OCI-M2 (cell line): ENCODE data around the gene WDR13.
"Not testable (repeated sequence)": the region's sequence is repeated elsewhere in the genome, so short reads cannot be mapped to it uniquely, and the experiment has no call there.

ENCODE experiments used
- DNase-seq: peaks from one replicate; lab custom pipeline; 2025; ENCODE audit not compliant: unreplicated experiment; lab: John Stamatoyannopoulos, UW

WDR13 gene

DNA sequence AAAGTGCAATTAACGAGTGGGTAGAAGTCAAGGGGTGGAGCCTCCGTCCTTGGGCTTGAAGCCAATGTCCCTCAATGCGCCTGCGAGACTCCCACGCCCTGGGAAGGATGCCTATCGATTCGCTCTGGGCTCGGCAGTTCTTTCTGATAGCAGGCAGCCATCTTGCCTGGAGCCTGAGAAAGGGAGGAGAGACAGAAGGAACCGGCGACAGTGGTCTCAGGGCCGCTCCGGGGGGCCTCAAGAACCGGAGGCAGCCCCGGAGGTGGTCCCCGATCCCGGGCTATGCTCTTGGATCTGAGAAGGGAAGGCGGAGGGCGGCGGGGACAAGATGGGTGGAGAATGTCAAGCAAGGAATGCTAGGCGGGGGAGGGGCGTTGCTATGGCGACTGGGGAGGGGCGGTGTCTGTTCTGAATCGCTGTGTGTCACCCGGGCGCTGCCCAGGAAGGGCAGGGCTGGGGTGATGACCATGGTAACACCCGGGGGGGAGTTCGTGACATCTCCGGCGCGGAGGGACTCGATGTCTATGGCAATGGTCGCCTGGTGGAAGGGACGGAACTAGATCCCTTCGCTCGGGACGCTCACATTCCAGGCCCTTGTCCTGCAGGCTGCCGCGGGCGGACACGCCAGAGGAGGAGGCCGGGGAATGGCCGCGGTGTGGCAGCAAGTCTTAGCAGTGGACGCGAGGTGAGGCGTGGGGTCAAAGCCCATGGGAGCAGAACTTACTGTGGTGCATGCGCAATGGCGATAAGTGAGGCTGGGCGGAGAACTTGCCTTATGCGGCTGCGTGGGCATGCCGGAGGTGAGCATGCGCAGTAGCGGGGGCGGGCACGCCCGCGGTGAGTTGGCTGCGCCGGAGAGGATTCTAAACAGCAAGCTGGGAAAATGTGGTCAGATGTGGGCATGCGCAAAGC lies at the start of gene WDR13:
TSS of gene WDR13 (plus strand) at position 140 of the 912 bp plus-strand sequence. CDS start at position 645, 505 bp downstream.
- peak; percentile 83 for DNase-seq

DNA sequence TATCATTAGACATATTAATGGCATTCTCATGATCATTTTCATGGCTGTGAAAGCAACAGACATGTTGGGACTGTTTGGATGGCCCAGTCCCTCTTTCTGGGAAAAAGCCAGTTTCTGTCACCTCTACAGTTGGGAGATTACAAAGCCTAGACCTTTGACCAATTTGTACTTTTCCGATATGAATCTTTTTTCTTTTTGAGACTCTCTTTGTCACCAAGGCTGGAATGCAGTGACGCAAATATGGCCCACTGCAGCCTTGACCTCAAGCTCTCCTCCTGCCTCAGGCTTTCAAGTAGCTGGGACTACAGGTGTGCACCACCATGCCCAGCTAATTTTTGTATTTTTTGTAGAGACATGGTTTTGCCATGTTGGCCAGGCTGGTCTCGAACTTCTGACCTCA lies 48.4 kb upstream of the WDR13 start:
- no peak for DNase-seq

DNA sequence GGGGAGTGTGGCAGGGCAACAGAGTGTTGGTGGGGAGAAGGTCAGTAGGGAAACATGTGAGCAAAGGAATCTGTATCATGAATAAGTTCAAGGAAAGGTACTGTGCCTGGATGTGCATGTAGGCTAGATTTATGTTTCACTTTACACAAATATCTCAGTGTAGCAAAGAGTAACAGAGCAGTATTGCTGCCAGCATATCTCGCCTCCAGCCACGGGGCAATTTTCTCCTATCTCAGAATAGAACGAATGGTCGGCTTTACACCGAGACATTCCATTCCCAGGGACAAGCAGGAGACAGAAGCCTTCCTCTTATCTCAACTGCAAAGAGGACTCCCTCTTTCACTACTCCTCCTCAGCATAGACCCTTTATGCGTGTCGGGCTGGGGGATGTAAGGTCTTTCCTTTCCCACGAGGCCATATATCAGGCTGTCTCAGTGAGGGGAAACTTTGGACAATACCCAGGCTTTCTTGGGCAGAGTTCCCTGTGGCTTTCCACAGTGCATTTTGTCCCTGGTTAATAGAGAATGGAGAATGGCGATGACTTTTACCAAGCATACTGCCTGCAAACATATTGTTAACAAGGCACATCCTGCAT lies 41.5 kb upstream of the WDR13 start:
- DNase-seq: not testable (repeated sequence)

DNA sequence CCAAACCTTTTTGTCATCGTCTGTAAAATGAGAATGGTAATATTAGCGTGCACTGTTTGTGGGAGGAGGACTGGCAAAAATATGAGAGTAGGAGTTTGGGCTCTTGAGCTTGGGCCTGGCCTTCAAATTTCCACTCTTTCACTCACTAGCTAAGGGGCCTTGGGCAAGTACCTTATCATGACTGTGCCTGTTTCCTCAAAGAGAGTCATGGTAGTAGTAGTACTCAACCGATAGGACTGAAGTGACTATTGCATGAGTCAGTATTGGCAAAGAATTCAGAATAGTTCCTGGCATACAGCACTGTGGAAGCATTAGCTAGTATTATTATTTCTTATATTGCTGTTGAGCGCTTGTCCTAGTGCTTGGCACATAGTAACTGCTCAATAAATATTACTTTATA lies 39.0 kb upstream of the WDR13 start:
- no peak for DNase-seq

DNA sequence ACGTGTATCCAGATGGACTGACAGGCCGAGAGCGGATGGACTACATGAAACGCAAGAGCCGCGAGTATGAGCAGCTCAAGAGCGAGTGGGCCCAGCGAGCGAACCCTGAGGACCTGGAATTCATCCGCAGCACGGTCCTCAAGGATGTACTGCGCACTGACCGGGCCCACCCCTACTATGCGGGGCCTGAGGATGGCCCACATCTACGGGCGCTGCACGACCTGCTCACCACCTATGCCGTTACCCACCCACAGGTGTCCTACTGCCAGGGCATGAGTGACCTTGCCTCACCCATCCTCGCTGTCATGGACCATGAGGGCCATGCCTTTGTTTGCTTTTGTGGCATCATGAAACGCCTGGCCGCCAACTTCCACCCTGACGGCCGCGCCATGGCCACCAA lies 37.7 kb upstream of the WDR13 start:
- DNase-seq: no peak

DNA sequence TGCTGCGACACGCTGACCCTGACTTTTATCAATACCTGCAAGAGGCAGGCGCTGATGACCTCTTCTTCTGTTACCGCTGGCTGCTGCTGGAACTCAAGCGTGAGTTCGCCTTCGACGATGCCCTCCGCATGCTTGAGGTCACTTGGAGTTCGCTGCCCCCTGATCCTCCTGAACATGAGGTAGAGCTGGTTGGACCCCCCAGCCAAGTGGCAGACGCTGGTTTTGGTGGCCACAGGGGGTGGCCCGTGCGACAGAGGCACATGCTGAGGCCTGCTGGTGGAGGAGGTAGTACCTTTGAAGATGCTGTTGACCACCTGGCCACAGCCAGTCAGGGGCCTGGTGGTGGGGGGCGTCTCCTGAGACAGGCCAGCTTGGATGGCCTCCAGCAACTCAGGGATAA lies 37.2 kb upstream of the WDR13 start:
- no peak for DNase-seq

DNA sequence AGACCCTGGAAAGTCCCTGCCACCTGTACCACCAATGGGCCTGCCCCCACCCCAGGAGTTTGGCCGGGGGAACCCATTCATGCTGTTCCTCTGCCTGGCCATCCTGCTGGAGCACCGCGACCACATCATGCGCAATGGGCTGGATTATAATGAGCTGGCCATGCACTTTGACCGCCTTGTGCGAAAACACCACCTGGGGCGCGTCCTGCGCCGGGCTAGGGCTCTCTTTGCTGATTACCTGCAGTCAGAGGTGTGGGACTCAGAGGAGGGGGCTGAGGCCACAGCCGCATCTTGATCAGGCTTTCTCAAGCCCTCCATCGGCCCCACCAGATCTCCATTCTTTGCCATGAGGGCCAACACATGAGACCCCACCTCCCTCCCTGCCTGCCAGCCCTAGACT lies 36.6 kb upstream of the WDR13 start:
- no peak for DNase-seq

DNA sequence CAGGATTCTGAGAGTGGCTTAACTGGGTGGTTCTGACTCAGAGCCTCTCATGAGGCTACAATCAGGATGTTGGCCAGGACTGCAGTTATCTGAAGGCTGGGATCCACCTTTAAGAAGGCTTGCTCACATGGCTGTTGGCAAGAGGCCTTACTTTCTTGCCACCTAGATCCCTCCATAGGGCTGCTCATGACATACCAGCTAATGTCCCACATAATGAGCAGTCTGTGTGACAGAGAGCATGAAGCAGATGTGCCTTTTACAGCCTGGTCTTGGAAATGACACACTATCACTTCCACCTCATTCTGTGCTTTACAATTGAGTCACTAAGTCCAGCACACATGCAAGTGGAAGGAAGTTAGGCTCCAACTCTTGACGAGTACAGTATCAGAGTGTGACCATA lies 27.3 kb upstream of the WDR13 start:
- DNase-seq: no peak

DNA sequence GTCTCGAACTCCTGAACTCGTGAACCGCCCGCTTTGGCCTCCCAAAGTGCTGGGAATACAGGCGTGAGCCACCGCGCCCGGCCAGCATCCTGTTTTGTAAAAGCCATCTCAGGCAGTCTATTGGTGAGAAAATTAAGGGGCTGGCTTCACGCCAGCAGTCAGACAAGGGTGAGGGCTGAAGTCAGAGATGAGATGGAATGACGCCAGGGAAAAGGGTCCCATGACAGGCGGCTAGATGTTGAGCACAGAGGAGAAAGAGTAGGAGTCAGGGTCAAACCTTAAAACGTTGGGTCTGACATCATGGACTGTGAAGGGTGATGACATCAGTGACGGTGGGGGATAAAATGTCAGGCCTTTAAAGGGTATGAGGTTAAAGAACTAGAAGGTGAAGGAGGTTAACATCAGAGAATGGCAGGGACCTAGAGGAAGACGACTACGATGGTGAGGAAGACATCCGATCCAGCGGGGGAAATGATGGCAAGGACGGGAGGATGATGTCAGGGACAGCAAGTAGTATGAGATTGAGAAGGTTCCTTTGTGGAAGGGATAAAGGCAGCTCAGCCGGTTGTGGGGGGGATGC lies 23.5 kb upstream of the WDR13 start:
- no peak for DNase-seq

DNA sequence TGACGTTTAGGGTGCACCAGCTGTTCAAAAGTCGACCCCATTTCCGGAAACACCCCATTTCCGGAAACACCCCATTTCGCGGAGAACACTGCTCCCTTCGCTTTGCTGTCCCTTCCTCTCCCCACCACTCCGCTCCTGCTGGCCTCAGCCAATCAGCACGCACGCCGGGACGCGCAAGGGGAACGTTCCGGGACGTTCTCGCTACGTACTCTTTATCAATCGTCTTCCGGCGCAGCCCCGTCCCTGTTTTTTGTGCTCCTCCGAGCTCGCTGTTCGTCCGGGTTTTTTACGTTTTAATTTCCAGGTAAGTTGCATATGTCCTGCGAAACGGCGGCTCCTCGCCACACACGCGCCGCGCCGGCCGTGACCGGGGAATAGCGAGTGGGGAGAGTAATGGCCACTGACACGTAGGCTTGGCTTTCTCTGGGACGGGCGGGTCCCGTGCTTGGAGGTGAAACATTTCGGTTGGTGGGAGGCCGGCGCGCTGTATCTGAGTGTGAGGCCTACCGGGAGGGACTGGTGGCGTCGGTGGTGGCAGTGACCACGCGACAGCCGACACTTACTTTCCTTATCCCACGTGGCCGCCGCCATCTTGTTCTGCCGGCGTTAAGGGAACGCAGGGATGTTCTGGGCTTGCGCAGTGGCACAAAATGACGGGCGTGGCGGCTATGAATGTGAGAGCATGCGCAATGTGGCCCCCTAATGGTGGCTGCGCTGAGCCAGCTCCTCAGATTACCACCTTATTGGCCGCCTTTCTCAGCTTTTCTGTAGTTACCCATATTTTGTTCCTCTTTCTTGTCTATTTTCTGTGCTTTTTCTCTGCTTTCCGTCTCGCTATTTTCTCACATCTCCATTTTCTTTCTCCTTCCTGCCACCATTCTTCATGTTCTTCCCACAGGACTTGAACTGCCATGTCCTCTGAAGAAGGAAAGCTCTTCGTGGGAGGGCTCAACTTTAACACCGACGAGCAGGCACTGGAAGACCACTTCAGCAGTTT lies 22.7 kb upstream of the WDR13 start, which contains the start of gene RBM3:
TSS of gene RBM3 (plus strand) at position 215 of the 997 bp plus-strand sequence. CDS start at position 912, 697 bp downstream.
- peak; percentile 34 for DNase-seq

DNA sequence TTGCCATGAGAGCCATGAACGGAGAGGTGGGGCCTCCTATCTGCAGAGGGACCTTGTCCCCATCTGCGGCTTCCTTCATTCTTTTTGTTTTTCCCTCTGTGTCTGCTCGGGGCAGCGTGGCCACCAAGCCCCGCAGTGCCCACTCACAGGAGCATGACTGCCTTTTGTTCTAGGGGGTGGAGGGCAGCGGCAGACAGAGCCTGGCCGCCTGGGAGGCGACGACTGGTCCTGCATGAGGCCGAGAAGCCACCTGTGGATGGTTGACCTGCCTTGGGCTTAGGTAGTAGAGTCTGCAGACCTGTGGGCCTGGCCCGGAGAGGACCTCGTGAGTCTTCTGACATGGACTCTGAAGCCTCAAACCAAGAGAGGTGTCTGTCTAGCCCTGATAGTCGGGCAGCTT lies 21.6 kb upstream of the WDR13 start:
- no peak for DNase-seq

DNA sequence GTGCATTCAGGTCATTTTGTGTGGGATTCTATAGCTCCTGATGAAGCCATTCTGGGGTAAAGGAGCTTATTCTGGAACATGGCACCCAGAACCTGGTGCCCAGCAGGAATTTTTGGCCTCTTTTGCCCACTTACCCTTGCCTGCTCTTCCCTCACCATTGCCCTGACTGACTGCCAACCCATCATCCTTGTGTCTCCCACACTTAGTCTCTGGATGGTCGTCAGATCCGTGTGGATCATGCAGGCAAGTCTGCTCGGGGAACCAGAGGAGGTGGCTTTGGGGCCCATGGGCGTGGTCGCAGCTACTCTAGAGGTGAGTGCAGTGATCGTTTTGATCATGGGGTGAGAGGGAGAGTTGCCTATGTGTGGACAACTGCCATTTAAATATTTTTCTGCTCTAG lies 21.2 kb upstream of the WDR13 start:
- no peak for DNase-seq

DNA sequence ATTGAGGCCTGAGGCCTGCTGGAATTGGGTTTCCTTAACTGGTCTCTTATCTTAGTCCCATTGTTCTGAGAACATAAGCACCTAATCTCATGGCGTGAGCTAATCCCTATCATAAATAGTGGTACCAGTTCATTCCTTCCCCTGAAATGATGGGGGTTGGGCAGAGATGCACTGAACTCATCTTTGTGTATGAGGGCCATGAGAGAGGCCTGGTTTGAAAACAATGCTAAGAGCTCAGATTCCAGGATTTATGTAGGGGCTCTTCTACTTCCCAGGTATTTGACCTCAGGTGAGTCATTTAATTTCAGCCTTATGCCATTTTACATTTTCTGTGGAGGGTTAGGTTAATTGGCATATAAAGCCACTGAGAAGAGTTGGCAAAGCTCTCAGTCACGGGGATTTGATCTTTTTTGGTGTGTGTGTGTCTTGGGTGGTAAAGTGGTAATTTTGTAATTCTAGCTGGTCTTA lies 18.6 kb upstream of the WDR13 start:
- no peak for DNase-seq

DNA sequence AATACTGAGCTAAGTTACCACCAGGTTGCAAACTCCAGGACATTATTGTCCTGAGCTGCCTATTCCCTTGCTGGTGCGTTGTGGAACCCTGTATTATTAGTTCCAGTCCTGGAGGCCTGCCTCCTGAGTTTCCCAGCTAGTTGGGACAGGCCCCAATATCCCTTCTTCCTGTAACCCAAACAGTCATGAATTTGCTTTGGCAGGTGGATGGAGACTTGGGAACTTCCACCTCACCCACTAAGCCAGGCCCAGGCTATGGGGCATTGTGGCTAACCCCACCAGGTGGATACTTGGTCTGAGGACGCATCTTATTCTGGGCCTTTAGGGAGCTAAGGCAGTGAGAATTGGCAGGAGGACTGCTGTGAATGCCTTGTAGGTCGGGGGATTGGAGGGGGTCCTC lies 18.0 kb upstream of the WDR13 start:
- no peak for DNase-seq

DNA sequence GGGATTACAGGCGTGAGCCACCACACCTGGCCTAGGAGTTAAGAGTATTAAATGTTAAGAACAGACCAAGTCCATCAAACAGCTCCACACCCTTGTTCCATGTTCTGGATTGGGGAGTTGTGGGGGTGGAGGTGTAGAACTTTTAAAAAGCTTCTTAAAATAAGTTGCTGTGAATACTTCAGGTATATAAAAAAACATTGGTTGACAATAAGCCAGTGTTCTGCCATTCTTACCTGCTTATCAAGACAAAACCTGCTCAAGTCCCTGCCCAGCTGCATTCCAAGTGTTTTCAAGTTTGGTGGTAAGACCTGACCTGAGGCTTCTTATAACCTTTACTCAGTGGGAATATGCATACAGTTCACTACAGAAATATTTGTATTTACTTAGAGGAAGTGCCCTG lies 16.6 kb upstream of the WDR13 start:
- no peak for DNase-seq

DNA sequence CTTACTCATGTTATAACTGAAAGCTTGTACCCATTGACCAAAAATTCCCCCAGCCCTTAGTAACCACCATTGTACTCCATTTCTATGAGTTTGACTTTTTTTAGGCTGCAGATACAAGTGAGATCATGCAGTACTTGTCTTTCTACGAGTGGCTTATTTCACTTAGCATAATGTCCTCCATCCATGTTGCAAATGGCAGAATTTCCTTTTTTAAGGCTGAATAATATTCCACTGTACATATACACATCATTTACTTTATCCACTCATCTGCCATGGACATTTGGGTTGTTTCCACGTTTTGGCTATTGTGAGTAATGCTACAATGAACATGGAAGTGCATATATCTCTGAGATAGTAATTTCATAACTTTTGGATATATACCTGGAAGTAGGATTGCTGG lies 12.6 kb upstream of the WDR13 start:
- DNase-seq: no peak

DNA sequence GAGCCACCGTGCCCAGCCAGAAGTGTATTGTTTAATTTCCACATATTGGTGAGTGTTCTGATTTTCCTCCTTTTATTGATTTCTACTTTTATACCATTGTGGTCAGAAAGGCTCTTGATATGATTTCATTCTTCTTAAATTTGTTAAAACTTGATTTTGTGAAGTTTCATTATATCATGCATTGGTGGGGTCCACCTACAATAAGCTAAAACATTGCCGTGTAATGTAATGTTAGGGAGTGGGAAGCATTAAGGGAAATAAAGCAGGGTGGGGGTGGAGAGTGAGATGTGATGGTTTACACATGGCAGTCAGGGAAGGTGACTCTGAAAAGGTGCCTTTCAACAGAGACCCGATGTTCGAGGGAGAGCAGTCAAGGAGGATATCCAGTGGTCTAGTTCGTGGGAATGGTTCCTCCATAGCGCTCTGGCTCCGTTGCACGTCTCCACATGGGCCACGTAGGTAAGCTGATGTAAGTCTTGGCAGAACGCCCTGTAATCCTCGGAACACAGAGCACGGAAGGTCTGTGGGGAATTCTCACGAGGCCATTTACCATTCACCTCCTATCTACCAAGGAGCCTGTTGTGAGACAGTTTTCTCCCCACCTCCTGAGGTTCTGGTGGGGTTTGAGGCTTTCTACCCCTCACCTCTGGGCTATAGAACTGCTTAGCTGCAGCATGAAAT lies 7.7 kb upstream of the WDR13 start:
- no peak for DNase-seq

DNA sequence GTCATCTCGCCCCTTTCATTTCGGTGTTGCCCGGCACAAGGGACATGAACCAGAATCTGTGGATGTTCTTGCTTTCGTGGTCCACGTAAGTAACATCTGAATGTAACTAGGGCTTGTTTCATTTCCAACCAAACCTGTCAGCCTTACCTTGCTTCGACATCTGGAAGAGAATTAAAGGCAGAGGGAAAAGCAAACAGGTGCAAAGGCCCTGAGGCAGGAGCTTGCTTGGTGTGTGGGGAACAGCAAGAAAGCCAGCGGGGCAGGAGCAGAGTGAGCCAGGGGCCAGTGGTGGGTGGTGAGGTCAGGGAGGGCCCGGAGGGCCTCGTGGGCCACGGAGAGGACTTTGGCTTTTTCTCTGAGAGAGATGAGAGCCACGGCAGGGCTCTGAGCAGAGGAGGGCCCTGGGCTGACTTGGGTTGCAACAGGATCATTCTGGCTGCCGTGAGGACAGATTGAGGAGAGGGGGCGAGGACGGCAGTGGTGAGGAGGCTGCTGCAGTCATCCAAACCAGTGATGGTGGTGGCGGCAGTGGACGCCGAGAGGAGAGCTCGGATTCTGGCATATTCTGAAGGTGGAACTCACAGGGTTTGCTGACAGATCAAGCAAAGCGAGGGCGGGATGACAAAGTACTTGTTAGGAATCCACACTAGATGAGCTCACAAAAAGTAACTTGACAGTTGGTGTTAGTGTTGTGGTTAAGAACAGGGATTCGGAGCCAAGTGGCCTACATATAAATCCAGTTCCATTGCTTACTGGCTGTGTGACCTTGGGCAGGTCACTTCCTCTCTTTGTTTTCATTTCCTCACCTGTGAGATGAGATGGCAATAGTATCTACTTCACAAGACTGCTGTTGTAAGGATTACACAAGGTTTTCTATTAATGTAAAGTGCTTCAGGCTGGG lies 6.8 kb upstream of the WDR13 start:
- no peak for DNase-seq

DNA sequence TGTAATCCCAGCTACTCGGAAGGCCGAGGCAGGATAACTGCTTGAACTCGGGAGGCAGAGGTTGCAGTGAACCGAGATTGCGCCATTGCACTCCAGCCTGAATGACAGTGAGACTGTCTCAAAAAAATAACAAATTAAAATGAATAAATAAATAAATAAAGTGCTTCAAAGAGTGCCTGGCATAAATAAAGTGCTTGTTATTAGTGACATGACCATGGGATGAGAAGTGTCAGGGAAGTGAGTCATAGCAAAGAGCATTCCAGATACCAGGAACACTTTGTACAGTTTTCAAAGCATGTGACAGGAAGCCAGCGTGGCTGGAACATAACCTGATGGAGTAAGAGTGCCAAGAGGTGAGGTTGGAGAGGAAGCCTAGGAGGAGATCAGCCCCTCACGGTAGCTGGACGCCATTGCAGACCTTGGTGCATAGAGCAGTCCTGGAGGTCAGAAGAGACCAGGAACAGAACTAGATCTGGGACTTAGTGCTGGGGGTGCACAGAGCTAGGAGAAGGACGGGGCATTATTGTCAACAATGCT lies 6.0 kb upstream of the WDR13 start:
- DNase-seq: no peak
